ENCODE results near the gene ANKRD44.
"Not testable (repeated sequence)": the region's sequence is repeated elsewhere in the genome, so short reads cannot be mapped to it uniquely, and the experiment has no call there.

Gene ANKRD44

GRCh38 chr2:197020921-197021320, 289.7 kb downstream of the ANKRD44 start:
- not testable (repeated sequence) for DNase-seq (ENCODE audit: low read depth)

DNA sequence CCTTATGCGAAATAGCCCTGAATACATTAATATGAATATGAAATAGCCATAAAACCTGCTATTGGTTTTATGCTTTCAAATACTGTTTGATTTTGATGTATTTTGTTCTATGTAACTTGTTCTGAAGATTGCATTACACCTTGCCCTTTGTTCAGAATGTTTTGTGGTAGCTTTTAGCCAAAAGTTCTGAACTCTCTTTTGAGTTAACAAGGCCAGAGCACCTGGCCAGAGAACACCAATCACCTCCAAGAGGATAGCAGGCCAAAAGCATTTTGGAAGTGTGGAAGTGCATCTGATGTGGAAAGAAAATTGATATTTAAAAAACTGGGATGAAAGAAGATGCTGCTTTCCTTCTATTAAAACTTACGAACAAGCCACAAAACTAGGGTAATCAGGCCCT, 297.5 kb downstream of the ANKRD44 start:
- DNase-seq (ENCODE audit: low read depth), result no peak

DNA sequence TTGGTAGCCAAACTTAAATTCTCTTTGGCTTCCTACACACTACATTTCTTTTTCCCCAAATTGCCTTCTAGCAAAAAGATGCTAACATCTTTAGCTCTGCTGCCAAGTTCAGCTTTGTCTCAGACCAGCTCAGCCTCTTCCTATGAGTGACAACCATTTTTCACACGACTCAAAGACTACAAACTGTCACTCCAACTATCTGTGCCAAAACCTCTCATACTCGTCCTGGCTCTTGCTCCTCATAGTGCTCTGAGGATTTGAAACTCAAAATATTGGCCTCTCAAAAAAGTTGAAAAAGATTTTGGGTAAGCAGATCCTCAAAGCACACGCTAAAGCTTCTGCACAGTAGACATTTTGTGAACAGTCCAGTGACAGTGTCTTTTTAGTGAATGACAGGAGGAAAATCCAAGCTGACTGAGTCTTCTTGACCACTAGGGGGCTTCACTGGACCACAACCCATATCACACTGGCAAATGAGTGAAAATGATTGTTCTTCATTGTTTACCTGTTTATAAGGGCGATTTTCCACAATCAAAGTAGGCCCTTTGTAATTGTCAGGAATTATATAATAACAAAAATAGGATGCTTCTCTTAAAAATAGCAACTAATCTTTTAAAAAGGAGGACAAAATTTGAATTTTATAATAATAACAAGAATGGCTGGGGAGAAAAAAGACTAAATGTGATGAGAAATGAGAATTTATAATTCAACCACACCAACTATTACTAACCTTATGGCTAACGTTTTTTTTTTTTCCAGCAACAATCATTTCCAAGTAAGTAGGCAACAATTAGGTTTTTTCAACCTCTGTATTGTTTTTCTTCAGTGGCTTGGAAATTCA, 298.6 kb downstream of the ANKRD44 start:
- no peak for DNase-seq (ENCODE audit: low read depth)

- DNase-seq (ENCODE audit: low read depth), result no peak
These were observed 299.6 kb downstream of the ANKRD44 start for GRCh38 chr2:197011021-197011417.

GRCh38 chr2:197010200-197011020, 300.2 kb downstream of the ANKRD44 start:
- no peak for DNase-seq (ENCODE audit: low read depth)

GRCh38 chr2:197008741-197009341, 301.7 kb downstream of the ANKRD44 start:
- DNase-seq (ENCODE audit: low read depth), result not testable (repeated sequence)

DNA sequence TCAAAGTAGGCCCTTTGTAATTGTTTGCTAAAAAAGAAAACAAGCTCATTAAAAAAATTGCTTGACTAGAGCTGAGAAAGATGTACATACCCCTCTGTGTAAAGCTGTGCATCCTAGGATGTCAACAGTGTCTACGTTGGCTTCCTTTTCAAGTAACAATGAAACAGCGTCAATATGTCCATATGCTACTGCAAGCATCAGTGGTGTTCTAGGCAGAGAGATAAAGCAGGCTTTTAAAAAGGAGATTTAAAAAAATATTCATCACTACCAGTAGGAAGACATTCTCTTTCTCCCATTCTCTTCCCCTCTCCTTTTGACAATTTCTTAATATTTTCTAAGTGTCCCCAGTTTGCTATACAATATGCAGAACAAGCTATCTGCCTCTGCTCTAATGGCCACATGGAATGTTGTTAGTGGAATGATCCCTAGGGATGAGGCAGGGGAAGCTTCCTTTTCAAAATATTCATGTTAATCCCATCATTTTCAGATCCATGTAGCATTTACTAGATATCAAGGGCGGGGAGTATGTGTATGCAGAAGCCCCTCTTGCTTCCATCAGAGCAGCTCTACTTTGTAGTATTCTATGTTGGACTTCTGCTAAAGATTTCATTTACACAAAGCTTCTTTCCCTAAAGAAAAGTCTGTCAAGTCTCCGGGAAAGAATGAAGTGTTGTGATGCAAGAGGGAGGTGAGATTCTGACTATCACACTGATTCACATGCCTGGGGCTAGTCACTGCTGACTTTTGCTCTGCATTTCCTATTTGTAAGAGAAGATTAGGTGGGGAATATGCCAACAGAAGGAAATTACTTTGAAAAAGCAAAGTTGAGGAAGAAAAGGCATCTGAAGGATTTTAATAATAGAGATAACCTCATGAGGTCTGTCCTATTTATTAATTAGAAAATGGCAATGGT, 302.6 kb downstream of the ANKRD44 start:
- DNase-seq (ENCODE audit: low read depth), result no peak

- no peak for DNase-seq (ENCODE audit: low read depth)
These were observed 308.7 kb downstream of the ANKRD44 start for GRCh38 chr2:197001921-197002320.

DNA sequence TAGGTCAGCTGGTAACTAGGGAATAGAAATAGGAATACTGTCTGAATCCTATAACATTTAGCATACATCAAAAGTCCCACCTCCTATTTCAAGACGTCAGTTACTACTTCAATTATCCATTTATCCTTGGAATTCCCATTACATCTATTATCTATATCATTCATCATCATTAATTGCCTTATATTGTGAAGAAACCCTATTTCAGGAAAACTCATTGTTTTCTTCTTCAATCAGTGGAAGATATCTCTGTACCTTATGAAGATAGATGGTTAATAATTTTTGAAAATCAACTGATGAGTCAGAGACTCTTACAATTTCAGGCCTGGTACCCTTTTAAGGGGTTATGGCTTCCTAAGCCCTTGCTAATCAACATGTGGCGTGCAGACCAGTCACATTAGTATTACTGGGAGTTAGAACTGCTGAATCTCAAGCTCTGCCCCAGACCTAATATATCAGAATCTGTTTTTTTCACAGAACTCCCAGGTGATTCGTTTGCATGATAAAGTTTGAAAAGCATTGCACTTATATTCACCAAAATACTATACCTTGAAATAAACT, 314.7 kb downstream of the ANKRD44 start:
- no peak for DNase-seq (ENCODE audit: low read depth)

DNA sequence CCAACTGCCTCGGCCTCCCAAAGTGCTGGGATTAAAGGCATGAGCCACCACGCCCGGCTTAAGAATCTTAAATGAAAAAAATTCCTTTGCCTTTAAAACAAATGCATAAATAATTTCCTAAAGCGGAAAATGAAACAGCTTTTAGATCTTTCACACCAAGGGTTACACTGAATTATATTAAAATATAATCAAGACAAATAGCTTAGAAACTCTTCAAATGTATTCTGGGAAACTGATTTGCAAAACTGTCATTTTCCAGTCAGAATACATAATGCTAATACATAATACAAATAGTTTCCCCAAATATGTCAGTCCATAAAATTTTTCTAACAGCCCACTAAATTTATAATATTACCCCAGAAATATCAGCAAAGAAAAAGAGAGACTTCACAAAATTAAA, 315.8 kb downstream of the ANKRD44 start:
- DNase-seq (ENCODE audit: low read depth), result no peak

DNA sequence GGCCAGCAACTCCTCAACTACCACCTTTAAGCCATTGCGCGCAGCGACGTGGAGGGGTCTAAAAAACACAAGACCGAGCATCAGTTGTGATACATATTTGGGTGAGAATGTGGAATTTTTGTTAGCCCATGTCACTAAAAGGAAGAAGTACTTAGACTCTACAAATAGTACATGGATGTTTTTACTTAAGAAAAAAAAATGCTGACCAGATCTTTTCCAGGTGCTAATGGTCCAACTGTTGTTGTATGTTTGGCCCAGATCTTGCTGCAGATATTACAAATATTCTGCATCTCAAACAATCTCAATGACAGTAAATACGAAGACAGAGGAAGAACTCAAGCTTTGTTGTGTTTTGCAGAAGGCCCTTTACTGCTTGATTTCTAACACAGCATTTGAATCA, 317.0 kb downstream of the ANKRD44 start:
- DNase-seq (ENCODE audit: low read depth), result no peak

- no peak for DNase-seq (ENCODE audit: low read depth)
These were observed 318.1 kb downstream of the ANKRD44 start for GRCh38 chr2:196992466-196992865.

- DNase-seq (ENCODE audit: low read depth), result no peak
These were observed 319.7 kb downstream of the ANKRD44 start for GRCh38 chr2:196990788-196991461.

GRCh38 chr2:196990092-196990491, 320.5 kb downstream of the ANKRD44 start:
- DNase-seq (ENCODE audit: low read depth), result no peak

DNA sequence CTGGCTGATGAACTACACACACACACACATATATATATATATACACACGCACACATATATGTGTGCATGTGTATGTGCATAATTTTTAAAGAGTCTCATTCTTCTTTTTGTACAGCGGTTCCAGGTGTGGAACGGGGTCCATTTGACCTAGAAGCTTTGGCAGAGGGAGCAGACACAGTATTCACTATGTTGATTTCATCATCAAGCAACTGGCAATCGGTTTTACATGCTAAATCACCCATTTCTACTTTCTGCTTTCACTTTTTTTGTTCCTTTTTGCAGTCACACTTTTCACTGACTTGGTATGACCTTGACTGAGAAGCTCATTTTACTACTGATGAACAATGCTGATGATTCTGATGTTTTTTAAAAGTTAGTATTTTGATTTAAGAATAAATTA, 321.1 kb downstream of the ANKRD44 start:
- no peak for DNase-seq (ENCODE audit: low read depth)

- no peak for DNase-seq (ENCODE audit: low read depth)
These were observed 321.9 kb downstream of the ANKRD44 start for GRCh38 chr2:196988639-196989038.

GRCh38 chr2:196987649-196988364, 322.8 kb downstream of the ANKRD44 start:
- DNase-seq (ENCODE audit: low read depth), result no peak

DNA sequence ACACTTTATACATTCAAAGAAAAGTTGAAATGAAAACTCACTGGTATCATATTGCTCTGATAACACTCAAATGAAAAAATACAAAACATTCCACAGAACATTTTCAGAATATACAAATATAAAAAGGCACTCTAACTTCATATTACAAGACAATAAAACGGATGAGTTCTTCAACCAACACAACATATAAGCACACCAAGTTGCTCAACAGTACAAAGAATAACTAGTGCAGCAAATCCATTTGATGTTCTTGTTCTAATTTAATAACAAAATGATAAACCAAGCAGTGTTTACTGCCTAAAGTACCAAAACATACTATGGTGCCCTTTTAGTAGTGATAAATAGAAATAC, 323.3 kb downstream of the ANKRD44 start:
- no peak for DNase-seq (ENCODE audit: low read depth)

DNA sequence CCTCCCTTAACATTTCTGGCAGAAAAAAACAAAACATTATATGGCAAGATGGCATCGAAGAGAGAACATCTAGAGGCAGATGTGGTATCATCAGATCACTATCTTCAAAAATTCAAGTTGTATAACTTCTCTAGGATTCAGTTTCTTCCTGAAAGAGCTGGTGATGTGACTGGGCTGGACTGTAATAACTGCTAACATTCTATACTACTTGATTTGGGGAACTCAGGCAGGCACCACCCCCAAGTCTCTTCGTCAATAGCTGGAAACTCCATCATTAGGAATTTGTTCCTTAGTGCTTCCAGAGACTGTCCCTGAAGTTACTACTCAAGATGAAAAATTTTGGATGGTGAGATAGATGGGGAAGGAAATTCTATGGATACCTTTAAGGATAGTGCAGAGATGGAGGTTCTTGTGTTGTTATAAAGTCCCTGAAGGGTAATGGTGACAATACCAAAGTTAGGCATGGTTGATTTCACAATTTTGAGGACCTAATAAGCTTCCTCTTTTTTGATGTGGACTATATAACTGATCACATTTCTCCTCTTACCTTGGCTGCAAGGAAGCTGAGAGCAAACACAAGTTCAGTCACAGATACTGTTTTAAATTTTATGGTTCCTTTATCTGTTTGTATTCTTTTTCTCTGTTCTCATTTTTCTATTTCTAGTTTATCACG, 324.9 kb downstream of the ANKRD44 start:
- DNase-seq (ENCODE audit: low read depth), result no peak

- DNase-seq (ENCODE audit: low read depth), result no peak
These were observed 325.7 kb downstream of the ANKRD44 start for GRCh38 chr2:196984903-196985302.

Data from stimulated activated CD8-positive, alpha-beta memory T cell treated with anti-CD3 and anti-CD28 coated beads, Interleukin-12 subunit alpha, Interleukin-12 subunit beta, amount 100 ng/mL, for 1 hour (primary cell).